H1 (cell line): ENCODE results near the gene CLN6. TPM values are rescaled to one million over a fixed set of nuclear protein-coding genes. Genes with fewer than 3 reads are reported as not detected.

Experiments used
- SP2 ChIP-seq: IDR thresholded peaks from 2 replicates; pipeline ENCODE4 v1.6.1; 2012; ENCODE audit warnings: mild to moderate bottlenecking, low read length, inconsistent platforms
- polyA plus RNA-seq, 7 experiments: library from polyadenylated mRNA; depleted of rRNA in 3 of 7; stranded (reverse) in 5 of 7; unstranded in 2 of 7; fragments of >200 nt in 5 of 7; fragments of 200-250 nt in 2 of 7; gene quantifications; 1 replicate in 5 of 7; 2 replicates in 1 of 7; 4 replicates in 1 of 7; pipeline versions ENCODE4 v1.2.1 to v1.2.3, GENCODE V29; 2011 to 2013; ENCODE audit warnings: missing spikeins in 2 of 7, mixed read lengths in 2 of 7
- total RNA-seq: library from RNA; stranded (reverse); fragmentation: NEBNext Ultra II Directional; extraction: Animal tissue kit (Norgen Biotek cat#: 25700); gene quantifications from 2 replicates; pipeline ENCODE4 v1.2.1, GENCODE V29; 2021

The CLN6 gene
- total and polyA plus RNA-seq, 2 of the 8 experiments (the other 6 are each of a cell fraction or from before 2014, with no cell fraction given), result 60.0 to 137 TPM

DNA sequence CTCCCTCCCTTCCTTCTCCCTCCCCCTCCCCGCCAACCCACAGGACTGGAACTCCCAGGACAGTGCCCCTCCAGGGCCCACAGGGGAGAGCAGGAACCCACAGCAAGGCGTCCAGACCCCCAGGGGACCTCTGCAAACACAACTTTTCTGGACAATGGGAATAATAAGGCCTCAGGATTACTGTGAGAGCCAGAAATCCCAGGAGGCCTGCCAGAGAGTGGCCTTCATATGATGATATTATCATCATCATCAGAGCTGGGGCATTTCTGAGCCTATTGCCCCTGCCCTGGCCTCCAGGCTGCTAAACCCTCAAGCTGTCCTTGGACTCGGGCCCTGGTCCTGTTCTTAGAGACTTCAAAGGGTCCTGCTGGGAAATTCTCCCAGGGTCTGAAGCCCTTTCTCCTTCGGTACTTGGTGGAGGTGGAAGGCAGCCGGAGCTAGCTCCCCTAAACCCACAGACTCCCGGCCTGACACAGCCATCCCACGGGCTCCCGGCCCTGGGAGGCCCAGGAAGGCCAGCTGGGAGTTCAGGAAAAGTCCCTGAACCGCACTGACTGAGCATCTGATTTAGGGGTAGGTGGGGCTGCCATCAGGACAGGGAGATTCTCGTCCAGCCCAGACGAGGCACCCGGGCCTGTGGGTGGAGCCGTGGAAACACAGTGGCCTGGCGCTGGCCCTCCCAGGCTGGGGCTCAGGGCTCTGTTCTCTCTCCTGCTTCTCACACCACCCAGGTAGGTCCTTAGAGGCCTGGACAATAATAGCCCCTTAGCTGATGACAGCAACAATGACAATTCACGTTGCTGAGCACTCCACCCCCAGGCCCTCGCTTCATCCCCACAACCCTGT lies 29.3 kb downstream of the CLN6 start (continued):
- no peak for TF ChIP-seq SP2
